ENCODE results near the gene TRIM16.
A peak's percentile ranks its signal among the peaks of the same experiment; 100 is the strongest.
"Not testable (repeated sequence)": the region's sequence is repeated elsewhere in the genome, so short reads cannot be mapped to it uniquely, and the experiment has no call there.

TRIM16 gene

GRCh38 chr17:15683824-15684478, at the start of gene TRIM16:
Gene TRIM16, minus strand, starts transcription at chr17:15684311. Its CDS starts 32,702 bp downstream, at chr17:15651609.
- not testable (repeated sequence) for DNase-seq

- not testable (repeated sequence) for DNase-seq
Measured at GRCh38 chr17:15733174-15733789, 49.2 kb upstream of the TRIM16 start.

GRCh38 chr17:15731900-15732299, 47.8 kb upstream of the TRIM16 start, which contains the start of gene TBC1D26:
Gene TBC1D26, plus strand, starts transcription at chr17:15732283. Its CDS starts 3,066 bp downstream, at chr17:15735349.
- not testable (repeated sequence) for DNase-seq

DNA sequence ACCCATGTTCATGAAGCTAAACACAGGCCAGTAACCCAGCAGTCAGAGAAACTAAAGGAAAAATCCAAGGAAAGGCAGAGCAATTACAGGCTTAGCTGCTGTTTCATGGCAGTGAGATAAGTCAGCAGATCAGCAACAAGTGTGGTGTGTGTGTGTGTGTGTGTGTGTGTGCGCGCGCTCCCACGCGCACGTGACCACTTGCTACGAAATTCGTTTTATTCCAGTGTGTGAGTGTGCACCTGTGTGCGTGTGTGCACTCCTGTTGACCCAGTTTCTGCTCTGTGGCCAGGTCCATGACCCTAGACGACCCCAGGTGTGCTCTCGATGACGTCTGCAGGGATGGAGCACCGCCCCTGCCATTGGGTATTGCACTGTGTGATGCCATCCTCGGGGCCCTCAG, 46.4 kb upstream of the TRIM16 start:
- not testable (repeated sequence) for DNase-seq

- DNase-seq: not testable (repeated sequence)
Measured at GRCh38 chr17:15716601-15717563, 32.8 kb upstream of the TRIM16 start.

GRCh38 chr17:15708879-15709278, 24.8 kb upstream of the TRIM16 start:
- not testable (repeated sequence) for DNase-seq

- not testable (repeated sequence) for DNase-seq
Measured at GRCh38 chr17:15704813-15705212, 20.7 kb upstream of the TRIM16 start.

DNA sequence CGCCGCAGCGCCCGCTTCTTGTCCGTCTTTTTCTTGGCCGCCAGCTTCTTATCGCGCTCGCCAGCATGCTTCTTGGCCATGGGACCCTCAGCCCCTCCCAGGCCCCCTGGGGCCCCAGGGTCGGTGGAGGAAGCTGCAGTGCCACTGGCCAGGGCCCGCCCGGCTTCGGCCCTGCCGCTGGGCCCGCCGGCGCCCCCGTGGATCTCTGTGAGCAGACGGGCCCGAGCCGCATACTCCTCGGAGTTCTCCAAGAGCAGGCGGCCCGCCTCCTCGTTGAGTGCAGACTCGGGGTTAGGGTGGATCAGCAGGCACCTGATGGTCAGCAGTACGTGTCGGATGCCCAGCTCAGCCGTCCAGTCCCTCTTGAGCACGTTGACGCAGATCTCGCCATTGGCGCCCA, 20.1 kb upstream of the TRIM16 start:
- DNase-seq: not testable (repeated sequence)

DNA sequence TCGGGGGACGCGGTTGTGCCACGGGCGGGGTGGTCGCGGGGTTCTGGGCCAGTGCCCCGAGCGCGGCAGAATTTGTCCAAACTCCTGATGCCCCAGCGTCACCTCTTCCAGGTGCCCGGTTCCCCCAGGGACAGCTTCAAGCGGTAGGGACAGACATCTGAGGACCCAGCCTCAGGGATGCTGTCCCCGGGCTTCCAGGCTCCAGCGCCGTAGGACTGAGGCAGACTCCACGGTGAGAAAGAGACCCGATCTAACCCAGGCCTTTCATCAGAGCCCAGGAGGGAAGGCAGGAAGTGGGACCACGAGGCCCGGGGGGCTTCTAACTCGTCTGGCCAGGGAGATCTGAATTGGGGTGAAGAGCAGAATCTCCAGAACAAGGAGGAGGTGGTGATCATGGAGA, 15.8 kb upstream of the TRIM16 start:
- DNase-seq: not testable (repeated sequence)

DNA sequence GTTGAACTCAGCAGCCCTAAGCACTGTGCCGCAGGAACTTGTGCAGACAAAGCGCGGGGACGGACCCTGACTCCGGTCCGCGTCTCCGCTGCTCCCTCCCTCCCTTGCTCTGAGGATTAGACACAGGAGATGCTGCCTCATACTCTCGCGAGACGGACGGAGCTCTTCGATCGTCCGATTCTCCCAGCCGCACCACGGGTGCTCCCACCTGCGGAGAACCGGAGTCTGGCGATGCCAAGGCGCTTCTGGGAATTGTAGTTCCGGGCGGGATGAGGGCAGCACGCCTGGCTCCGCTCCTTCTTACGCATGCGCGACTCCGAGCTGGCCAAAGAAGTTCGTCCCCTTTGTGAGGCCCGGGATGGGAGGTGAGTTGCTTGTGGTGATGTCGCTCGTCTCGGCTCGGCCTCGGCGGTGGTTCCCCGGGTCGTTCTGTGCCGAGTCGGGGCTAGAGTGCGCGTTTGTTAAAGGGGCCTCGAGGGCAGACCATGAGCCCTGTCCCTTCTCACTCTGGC, 15.4 kb upstream of the TRIM16 start, which contains the start of gene ZNF286A:
Gene ZNF286A (plus strand): TSS at position 340 of the 512 bp plus-strand sequence. CDS start 578 bp downstream, outside the sequence.
- DNase-seq: peak; percentile 86

GRCh38 chr17:15698967-15699366, 14.9 kb upstream of the TRIM16 start:
- not testable (repeated sequence) for DNase-seq

- DNase-seq: not testable (repeated sequence)
Measured at GRCh38 chr17:15687494-15687893, 3.4 kb upstream of the TRIM16 start.

GRCh38 chr17:15683135-15683534, 976 bp downstream of the TRIM16 start:
- not testable (repeated sequence) for DNase-seq

DNA sequence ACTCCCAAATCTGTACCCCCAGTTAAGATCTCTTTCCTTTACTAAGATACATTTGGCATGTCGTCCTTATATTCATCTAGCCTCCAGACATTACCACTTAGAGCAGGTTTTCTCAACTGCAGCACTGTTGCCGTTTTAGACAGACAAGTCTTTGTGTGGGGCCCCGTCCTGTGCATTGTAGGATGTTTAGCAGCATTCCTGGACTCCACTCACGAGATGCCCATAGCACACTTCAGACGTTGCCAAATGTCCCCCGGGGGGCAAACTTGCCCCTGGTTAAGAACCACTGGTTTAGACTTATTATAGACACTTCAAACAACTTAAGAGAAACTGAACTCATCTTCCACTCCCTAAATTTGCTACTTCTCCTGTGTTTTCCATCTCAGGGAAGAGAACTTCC, 8.1 kb downstream of the TRIM16 start:
- DNase-seq: not testable (repeated sequence)

DNA sequence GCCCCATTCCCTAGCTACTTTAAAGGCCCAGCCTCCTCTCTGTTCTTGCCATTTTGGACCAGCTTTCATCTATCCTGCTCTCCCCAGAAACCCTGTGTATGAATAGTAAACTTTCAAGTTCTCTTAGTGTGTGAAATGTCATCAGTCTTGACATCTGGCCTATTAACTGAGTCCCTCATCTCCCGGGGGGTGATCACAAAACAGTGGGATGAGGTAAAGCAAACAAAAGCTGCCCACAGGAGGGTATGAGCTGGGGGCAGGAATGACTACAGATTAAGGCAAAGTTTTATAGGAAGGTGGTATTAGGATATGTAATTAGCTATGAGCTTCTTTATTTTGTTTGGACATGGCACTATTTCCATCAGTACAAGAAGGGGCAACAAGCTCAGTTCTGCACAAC, 9.5 kb downstream of the TRIM16 start:
- DNase-seq: not testable (repeated sequence)

GRCh38 chr17:15669526-15669925, 14.6 kb downstream of the TRIM16 start:
- not testable (repeated sequence) for DNase-seq

DNA sequence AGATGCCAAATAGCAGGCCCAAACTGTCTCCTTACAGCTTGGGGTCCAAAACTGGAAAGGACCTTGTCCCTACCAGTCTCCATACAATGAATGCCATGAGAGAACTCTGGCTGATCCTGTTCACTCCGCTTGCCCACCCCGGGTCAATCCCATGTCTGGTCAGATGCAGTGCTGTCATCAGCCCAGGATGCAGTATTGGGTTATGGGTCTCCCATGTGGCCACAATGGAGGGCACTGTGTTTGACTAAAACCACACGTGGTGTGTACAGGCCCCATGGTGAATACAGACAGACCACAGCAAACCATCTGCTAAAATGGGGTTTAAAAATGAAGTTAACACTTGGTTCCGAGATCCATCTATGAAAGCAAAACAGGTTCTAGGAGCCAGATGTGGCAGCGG, 20.4 kb downstream of the TRIM16 start:
- no peak for DNase-seq

GRCh38 chr17:15663176-15663575, 20.9 kb downstream of the TRIM16 start:
- no peak for DNase-seq

DNA sequence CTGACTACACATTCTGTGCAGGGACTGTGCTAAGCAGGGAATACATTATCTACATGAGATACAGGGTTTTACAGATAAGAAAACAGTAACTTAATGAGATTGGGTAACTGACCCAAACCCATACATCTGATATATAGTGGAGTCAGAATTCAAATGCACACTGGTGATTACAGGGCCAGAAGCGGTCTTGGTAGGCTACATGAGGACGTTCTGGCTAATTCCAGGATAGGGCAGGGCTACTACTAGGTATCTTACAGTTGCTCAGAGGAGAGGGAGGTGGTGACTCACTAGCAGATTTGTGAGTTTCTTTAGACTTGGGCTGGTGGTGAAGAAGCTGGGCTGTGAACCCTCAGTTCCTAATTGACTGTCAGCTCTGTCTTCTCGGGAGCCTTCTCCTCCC, 21.4 kb downstream of the TRIM16 start:
- DNase-seq: no peak

- DNase-seq: no peak
Measured at GRCh38 chr17:15660077-15660476, 24.0 kb downstream of the TRIM16 start.

DNA sequence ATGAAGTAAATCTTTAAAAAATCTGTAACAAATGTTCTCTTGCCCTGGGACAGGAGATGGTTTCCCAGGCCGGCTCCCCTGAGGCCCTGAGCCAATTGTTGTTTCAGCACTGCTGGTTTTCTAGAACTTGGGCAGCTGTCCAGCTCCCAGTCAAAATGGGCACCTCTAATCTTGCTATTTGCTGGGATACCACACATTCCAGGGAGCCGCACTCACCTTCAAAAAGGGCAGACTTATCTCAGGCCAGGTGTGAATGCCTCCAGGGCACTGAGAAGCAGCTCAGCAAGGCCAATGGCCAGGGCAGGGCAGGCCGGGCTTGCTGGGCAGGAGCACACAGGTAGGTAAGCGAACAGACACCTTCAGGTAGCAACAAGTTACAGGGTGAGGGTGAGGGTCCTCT, 24.4 kb downstream of the TRIM16 start:
- DNase-seq: no peak

GRCh38 chr17:15659236-15659635, 24.9 kb downstream of the TRIM16 start:
- no peak for DNase-seq

DNA sequence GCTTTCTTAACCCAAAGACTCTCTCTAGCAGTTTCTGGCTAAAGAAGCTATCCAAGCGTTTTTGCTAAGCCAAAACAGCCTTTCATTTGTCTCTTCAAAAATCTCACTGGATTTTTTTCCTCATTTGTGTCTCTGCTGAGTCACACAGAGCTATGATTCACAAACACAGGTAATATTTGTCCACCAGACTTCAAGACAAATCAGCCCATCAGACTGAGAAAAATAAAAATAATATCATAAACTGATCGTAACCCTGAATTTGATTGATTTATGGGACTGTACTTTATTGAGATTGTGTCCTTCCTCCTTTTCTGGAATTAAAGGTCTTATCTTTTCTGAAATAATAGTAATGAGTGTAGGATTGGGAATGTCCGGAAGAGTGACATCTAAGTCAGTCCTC, 25.8 kb downstream of the TRIM16 start:
- no peak for DNase-seq

Measured in GF-D8 (cell line).